ENCODE data around the gene SERTM1. TPM values are rescaled to one million over a fixed set of nuclear protein-coding genes. Genes with fewer than 3 reads are reported as not detected.

The SERTM1 gene
- total and polyA plus RNA-seq, 2 experiments from 2014 or later = not detected

- no peaks in the 10 kb centered on the region for H3K36me3 ChIP-seq (ENCODE audit: low read depth)
- H3K4me1 ChIP-seq (ENCODE audit: insufficient read depth) = peaks cover 11% of the 10 kb centered on the region
- 85 to 89% methylated on average over 2 of the region's 2 CpGs for WGBS, 2 experiments (ENCODE audit: low coverage in 1 of 2, low lambda C conversion rate in 2 of 2, missing lambda C conversion rate in 2 of 2)
- no peak overlapping the region for H3K4me2 ChIP-seq (ENCODE audit: unreplicated experiment)
- H3F3A ChIP-seq (ENCODE audit: insufficient read depth) = no peaks in the 10 kb centered on the region
- 0 out of 2 replicates have a peak, but pooled peaks cover 3% of the 10 kb centered on the region for H3K27me3 ChIP-seq (replicated peaks; ENCODE audit: insufficient read depth)
- H4K20me1 ChIP-seq (ENCODE audit: insufficient read depth) = no peaks in the 10 kb centered on the region
- no peaks in the 10 kb centered on the region for H3K9me2 ChIP-seq (ENCODE audit: insufficient read depth)
- in situ Hi-C loops (cut with MboI) = no loop called here
- no peak for TF ChIP-seq EZH2phosphoT487 (IDR thresholded peaks at IDR 0.05; ENCODE audit: insufficient read depth, low read depth)
- TF ChIP-seq EZH2 (IDR thresholded peaks at IDR 0.05; ENCODE audit: insufficient read depth, poor library complexity, severe bottlenecking) = no peak
- no peak overlapping the region for H2AFZ ChIP-seq
- DNase-seq = no peak
- H3K9me3 ChIP-seq (ENCODE audit: low read depth) = no peaks in the 10 kb centered on the region
- no peaks in the 10 kb centered on the region for H3K79me2 ChIP-seq (ENCODE audit: insufficient read depth)
- H3K9ac ChIP-seq = no peak overlapping the region
- no peak overlapping the region for H3K4me3 ChIP-seq
- H3K27ac ChIP-seq = no peak overlapping the region
Observed at GRCh38 chr13:36717017-36717416, 43.2 kb downstream of the SERTM1 start.

GRCh38 chr13:36717966-36718545 lies 44.2 kb downstream of the SERTM1 start:
- no peaks in the 10 kb centered on the region for H3K9me3 ChIP-seq (ENCODE audit: low read depth)
- H3K4me3 ChIP-seq = no peak overlapping the region
- no peaks in the 10 kb centered on the region for H3K79me2 ChIP-seq (ENCODE audit: insufficient read depth)
- no peak for DNase-seq
- no peaks in the 10 kb centered on the region for H3K36me3 ChIP-seq (ENCODE audit: low read depth)
- in situ Hi-C loops (cut with MboI) = no loop called here
- H4K20me1 ChIP-seq (ENCODE audit: insufficient read depth) = no peaks in the 10 kb centered on the region
- H3K27ac ChIP-seq = no peak overlapping the region
- no peak overlapping the region for H2AFZ ChIP-seq
- 0 out of 2 replicates have a peak, but pooled peaks cover 7% of the 10 kb centered on the region for H3K27me3 ChIP-seq (replicated peaks; ENCODE audit: insufficient read depth)
- TF ChIP-seq EZH2 (IDR thresholded peaks at IDR 0.05; ENCODE audit: insufficient read depth, poor library complexity, severe bottlenecking) (no peak), EZH2phosphoT487 (IDR thresholded peaks at IDR 0.05; ENCODE audit: insufficient read depth, low read depth) (no peak)
- 32 to 37% methylated on average over 3 of the region's 3 CpGs for WGBS, 2 experiments (ENCODE audit: low coverage in 1 of 2, low lambda C conversion rate in 2 of 2, missing lambda C conversion rate in 2 of 2)
- no peak overlapping the region for H3K9ac ChIP-seq
- H3K4me2 ChIP-seq (ENCODE audit: unreplicated experiment) = no peak overlapping the region
- H3F3A ChIP-seq (ENCODE audit: insufficient read depth) = no peaks in the 10 kb centered on the region
- no peaks in the 10 kb centered on the region for H3K9me2 ChIP-seq (ENCODE audit: insufficient read depth)
- peaks cover 4% of the 10 kb centered on the region for H3K4me1 ChIP-seq (ENCODE audit: insufficient read depth)

- Histone ChIP-seq H3K4me2 (ENCODE audit: unreplicated experiment) (no peak overlapping the region), H2AFZ (no peak overlapping the region), H3K27ac (no peak overlapping the region), H3K9ac (no peak overlapping the region), H3K4me3 (no peak overlapping the region), H3K9me3 (ENCODE audit: low read depth) (no peaks in the 10 kb centered on the region), H3K27me3 (replicated peaks; ENCODE audit: insufficient read depth) (0 out of 2 replicates have a peak, but pooled peaks cover 7% of the 10 kb centered on the region), H3K79me2 (ENCODE audit: insufficient read depth) (no peaks in the 10 kb centered on the region), H3F3A (ENCODE audit: insufficient read depth) (no peaks in the 10 kb centered on the region), H3K36me3 (ENCODE audit: low read depth) (no peaks in the 10 kb centered on the region), H4K20me1 (ENCODE audit: insufficient read depth) (no peaks in the 10 kb centered on the region), H3K4me1 (ENCODE audit: insufficient read depth) (no peaks in the 10 kb centered on the region; the same call in 1 of the 2 replicates), H3K9me2 (ENCODE audit: insufficient read depth) (no peaks in the 10 kb centered on the region)
- in situ Hi-C loops (cut with MboI) = no loop called here
- no peak for DNase-seq
- TF ChIP-seq EZH2phosphoT487 (IDR thresholded peaks at IDR 0.05; ENCODE audit: insufficient read depth, low read depth) = no peak
- TF ChIP-seq EZH2 (IDR thresholded peaks at IDR 0.05; ENCODE audit: insufficient read depth, poor library complexity, severe bottlenecking) = no peak
- WGBS, 2 experiments (ENCODE audit: low coverage in 1 of 2, low lambda C conversion rate in 2 of 2, missing lambda C conversion rate in 2 of 2) = 65 to 73% methylated on average over 4 of the region's 4 CpGs
Observed at GRCh38 chr13:36718686-36719085, 44.9 kb downstream of the SERTM1 start.

GRCh38 chr13:36724141-36724540 lies 50.3 kb downstream of the SERTM1 start:
- Histone ChIP-seq H3F3A (ENCODE audit: insufficient read depth) (no peaks in the 10 kb centered on the region), H3K9me3 (ENCODE audit: low read depth) (no peaks in the 10 kb centered on the region), H3K36me3 (ENCODE audit: low read depth) (no peaks in the 10 kb centered on the region), H3K79me2 (ENCODE audit: insufficient read depth) (no peaks in the 10 kb centered on the region), H3K27me3 (replicated peaks; ENCODE audit: insufficient read depth) (0 out of 2 replicates have a peak, but pooled peaks cover 7% of the 10 kb centered on the region), H3K4me3 (no peak overlapping the region), H3K4me2 (ENCODE audit: unreplicated experiment) (no peak overlapping the region), H3K9me2 (ENCODE audit: insufficient read depth) (no peaks in the 10 kb centered on the region), H3K27ac (no peak overlapping the region), H2AFZ (no peak overlapping the region), H3K9ac (no peak overlapping the region), H4K20me1 (ENCODE audit: insufficient read depth) (no peaks in the 10 kb centered on the region), H3K4me1 (ENCODE audit: insufficient read depth) (no peaks in the 10 kb centered on the region)
- no peak for DNase-seq
- 21 to 34% methylated on average over 2 of the region's 2 CpGs for WGBS, 2 experiments (ENCODE audit: low coverage in 1 of 2, low lambda C conversion rate in 2 of 2, missing lambda C conversion rate in 2 of 2)
- TF ChIP-seq EZH2phosphoT487 (IDR thresholded peaks at IDR 0.05; ENCODE audit: insufficient read depth, low read depth) (no peak), EZH2 (IDR thresholded peaks at IDR 0.05; ENCODE audit: insufficient read depth, poor library complexity, severe bottlenecking) (no peak)
- in situ Hi-C loops (cut with MboI) = no loop called here

Measured in GM23248 (cell line).